Fibroblast of villous mesenchyme (primary cell): ENCODE measurements around the gene KCNMB2. TPM values are rescaled to one million over a fixed set of nuclear protein-coding genes. Genes with fewer than 3 reads are reported as not detected.

Source experiments
- DNase-seq: peaks from one replicate; pipeline ENCODE4 v3.0.0-alpha.2; 2010; ENCODE audit warnings: low read depth
- H3K4me3 ChIP-seq: 2 replicates; pipeline ENCODE4 v1.5.1; 2011; ENCODE audit warnings: low read depth, mild to moderate bottlenecking, low read length
- CTCF ChIP-seq: IDR thresholded peaks from 2 replicates; pipeline ENCODE4 v1.5.1; 2012; ENCODE audit warnings: low read depth, mild to moderate bottlenecking, low read length; ENCODE audit not compliant: insufficient read depth
- total RNA-seq: library from RNA; depleted of rRNA; stranded (reverse); fragments of >200 nt; gene quantifications from 2 replicates; pipeline ENCODE4 v1.2.3, GENCODE V29; 2012

KCNMB2 gene
- total RNA-seq, 1 donor, result not detected

GRCh38 chr3:178875157-178875556 is 338.9 kb downstream of the KCNMB2 start:
- no peak for DNase-seq
- no peak for TF ChIP-seq CTCF
- no peak overlapping the region for H3K4me3 ChIP-seq

GRCh38 chr3:178875836-178876235 is 339.6 kb downstream of the KCNMB2 start:
- DNase-seq, result no peak
- no peak overlapping the region for H3K4me3 ChIP-seq
- TF ChIP-seq CTCF, result no peak

- no peak overlapping the region for H3K4me3 ChIP-seq
- TF ChIP-seq CTCF, result no peak
- no peak for DNase-seq
Measured at GRCh38 chr3:178880274-178880673, 344.0 kb downstream of the KCNMB2 start.
